ENCODE measurements around the gene SLX4IP. TPM values are rescaled to one million over a fixed set of nuclear protein-coding genes. Genes with fewer than 3 reads are reported as not detected.

SLX4IP gene
- total and polyA plus RNA-seq, 5 donors from 2014 or later = 1.5 to 4.1 (median 2.4) TPM

DNA sequence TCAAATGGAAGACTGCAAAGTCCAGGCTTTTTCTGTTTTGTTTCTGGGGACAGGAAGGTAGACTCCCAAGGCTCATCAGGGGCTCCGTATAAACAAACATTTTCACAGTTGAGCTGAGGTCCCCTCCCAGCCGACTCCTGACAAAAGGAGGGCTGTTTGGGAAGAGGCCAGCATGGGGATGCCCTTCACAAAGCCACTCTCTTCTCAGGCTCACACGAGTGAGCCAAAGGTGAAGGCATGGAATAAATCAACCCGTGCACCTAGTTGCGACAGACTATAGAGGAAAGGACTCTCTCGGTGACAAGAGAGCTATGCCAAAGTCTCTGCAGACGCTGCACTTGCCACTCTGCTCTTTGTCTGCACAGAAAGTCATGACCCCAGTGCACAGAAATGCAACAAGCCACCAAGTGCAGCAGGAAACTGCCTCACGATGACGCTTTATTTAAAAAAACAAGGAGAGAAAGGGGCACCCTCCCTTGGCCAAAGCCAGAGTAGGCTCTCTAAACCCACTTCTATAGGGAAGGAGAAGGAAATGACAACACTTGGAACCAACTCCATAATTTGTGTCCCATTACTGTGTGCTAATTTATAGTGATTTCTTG, 217.7 kb downstream of the SLX4IP start:
- H3K4me1 ChIP-seq (ENCODE audit: control insufficient read depth, insufficient read depth, low read length, poor library complexity, severe bottlenecking) = no peaks in the 10 kb centered on the region
- ATAC-seq (ENCODE audit: low read depth in 2 of 2) = no peak
- H3K36me3 ChIP-seq (ENCODE audit: control insufficient read depth, insufficient read depth, low read length) = no peaks in the 10 kb centered on the region

DNA sequence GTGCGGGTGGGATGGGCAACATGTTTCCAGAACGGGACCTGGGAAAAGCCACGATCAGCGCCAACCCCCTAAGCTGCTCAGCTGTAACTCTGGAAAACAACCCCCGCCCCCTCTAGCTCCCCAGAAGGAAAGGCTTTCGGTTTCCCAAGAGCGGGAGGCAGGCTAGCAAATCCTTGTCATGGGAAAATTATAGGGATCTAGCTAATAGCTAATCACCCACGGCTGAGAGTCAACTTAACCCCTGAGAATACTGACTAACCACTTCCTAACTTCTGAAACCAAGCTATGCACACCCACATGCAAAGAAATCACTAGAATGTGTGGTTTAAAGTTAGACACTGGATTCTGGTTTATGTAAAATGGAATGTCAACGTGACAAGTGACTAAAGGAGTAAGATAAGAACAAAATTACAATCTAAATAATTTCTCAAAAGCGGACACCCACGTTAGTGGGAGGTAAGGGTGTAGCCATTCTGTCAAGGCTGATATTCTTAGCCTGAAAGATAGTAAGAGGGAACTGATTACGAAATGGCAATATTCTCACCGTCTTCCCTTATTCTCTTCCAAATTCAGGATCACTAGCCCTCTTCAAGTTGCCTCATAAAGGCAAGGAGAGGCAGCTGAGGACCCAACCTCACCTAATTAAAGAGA, 218.6 kb downstream of the SLX4IP start:
- H3K36me3 ChIP-seq (ENCODE audit: control insufficient read depth, insufficient read depth, low read length) = no peaks in the 10 kb centered on the region
- H3K27ac Mint-ChIP-seq = no peak overlapping the region
- H3K4me1 Mint-ChIP-seq = no peaks in the 10 kb centered on the region
- H3K36me3 Mint-ChIP-seq = no peaks in the 10 kb centered on the region
- H3K4me3 ChIP-seq (ENCODE audit: low read depth, low read length) = no peak overlapping the region
- H3K27ac ChIP-seq (ENCODE audit: insufficient read depth, low read length, poor library complexity, severe bottlenecking) = no peak overlapping the region
- no peaks in the 10 kb centered on the region for H3K4me1 ChIP-seq (ENCODE audit: control insufficient read depth, insufficient read depth, low read length, poor library complexity, severe bottlenecking)
- ATAC-seq (ENCODE audit: low read depth in 2 of 2) = no peak
- peaks cover 0 to 2% (median 0%) of the 10 kb centered on the region in 7 donors for H3K9me3 Mint-ChIP-seq
- no peak for DNase-seq
- peaks cover 2% of the 10 kb centered on the region for H3K27me3 ChIP-seq (ENCODE audit: control insufficient read depth, insufficient read depth, low read length)
- no peak overlapping the region for H3K4me3 Mint-ChIP-seq
- H3K9me3 ChIP-seq (ENCODE audit: control insufficient read depth in 2 of 2, low read length in 2 of 2) = no peaks in the 10 kb centered on the region
- H3K27me3 Mint-ChIP-seq = peaks cover 14% of the 10 kb centered on the region

More for the DNA sequence above, 217.7 kb downstream of the SLX4IP start:
- Histone ChIP-seq H3K9me3 (ENCODE audit: control insufficient read depth in 2 of 2, low read length in 2 of 2) (no peaks in the 10 kb centered on the region), H3K4me3 (ENCODE audit: low read depth, low read length) (no peak overlapping the region), H3K27ac (ENCODE audit: insufficient read depth, low read length, poor library complexity, severe bottlenecking) (no peak overlapping the region), H3K27me3 (ENCODE audit: control insufficient read depth, insufficient read depth, low read length) (peaks cover 2% of the 10 kb centered on the region)
- H3K9me3 Mint-ChIP-seq = peaks cover 0 to 2% (median 0%) of the 10 kb centered on the region in 7 donors
- H3K27me3 Mint-ChIP-seq = peaks cover 14% of the 10 kb centered on the region
- H3K4me3 Mint-ChIP-seq = no peak overlapping the region
- no peaks in the 10 kb centered on the region for H3K4me1 Mint-ChIP-seq
- DNase-seq = no peak
- H3K36me3 Mint-ChIP-seq = no peaks in the 10 kb centered on the region
- H3K27ac Mint-ChIP-seq = no peak overlapping the region

DNA sequence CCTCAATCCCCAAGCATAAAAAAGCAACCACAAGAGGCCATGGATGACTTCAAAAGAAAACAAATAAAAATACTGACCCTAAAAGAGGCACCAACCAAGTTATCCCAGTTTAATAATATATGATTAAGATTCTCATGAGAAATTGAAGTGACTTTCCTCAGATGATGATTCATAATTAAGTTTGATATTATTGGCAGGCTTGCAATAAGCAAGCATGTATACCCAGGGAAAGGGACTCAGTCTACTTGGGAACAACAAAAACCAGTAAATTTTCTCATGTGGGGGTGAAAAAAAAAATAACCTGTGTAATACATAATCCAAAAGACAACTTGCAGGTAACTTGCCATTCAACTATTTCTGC, 219.1 kb downstream of the SLX4IP start:
- H3K27me3 ChIP-seq (ENCODE audit: control insufficient read depth, insufficient read depth, low read length) = peaks cover 2% of the 10 kb centered on the region
- Mint-ChIP-seq H3K4me1 (no peaks in the 10 kb centered on the region), H3K36me3 (no peaks in the 10 kb centered on the region), H3K27me3 (peaks cover 17% of the 10 kb centered on the region), H3K9me3 (peaks cover 0 to 2% (median 0%) of the 10 kb centered on the region in 7 donors), H3K4me3 (no peak overlapping the region), H3K27ac (no peak overlapping the region)
- no peak overlapping the region for H3K27ac ChIP-seq (ENCODE audit: insufficient read depth, low read length, poor library complexity, severe bottlenecking)
- DNase-seq (no peak), ATAC-seq (ENCODE audit: low read depth in 2 of 2) (no peak)
- no peaks in the 10 kb centered on the region for H3K4me1 ChIP-seq (ENCODE audit: control insufficient read depth, insufficient read depth, low read length, poor library complexity, severe bottlenecking)
- no peaks in the 10 kb centered on the region for H3K9me3 ChIP-seq (ENCODE audit: control insufficient read depth in 2 of 2, low read length in 2 of 2)
- no peaks in the 10 kb centered on the region for H3K36me3 ChIP-seq (ENCODE audit: control insufficient read depth, insufficient read depth, low read length)
- no peak overlapping the region for H3K4me3 ChIP-seq (ENCODE audit: low read depth, low read length)

DNA sequence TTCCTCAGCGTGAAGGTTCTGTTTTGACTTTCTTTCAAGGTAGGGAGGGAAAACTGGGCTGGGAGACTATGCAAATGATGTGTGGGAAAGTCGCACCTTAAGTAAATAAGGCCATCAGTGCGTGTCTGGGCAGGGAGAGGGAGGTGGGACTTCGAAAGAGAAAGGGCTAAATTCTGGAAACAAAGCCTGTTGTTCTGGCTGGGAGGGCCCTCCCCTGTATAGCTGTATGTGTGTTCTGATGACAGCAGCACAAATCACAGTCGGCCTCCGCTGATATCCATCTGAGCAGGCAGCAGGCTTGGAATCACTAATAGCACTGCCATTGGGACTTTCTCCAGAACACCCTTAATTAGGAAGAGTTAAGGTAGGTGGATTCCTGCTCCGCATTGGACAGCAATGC, 219.5 kb downstream of the SLX4IP start:
- Mint-ChIP-seq H3K9me3 (peaks cover 0 to 2% (median 0%) of the 10 kb centered on the region in 7 donors), H3K36me3 (no peaks in the 10 kb centered on the region), H3K27ac (no peak overlapping the region), H3K4me3 (no peak overlapping the region), H3K27me3 (peaks cover 19% of the 10 kb centered on the region), H3K4me1 (no peaks in the 10 kb centered on the region)
- H3K27ac ChIP-seq (ENCODE audit: insufficient read depth, low read length, poor library complexity, severe bottlenecking) = no peak overlapping the region
- no peaks in the 10 kb centered on the region for H3K9me3 ChIP-seq (ENCODE audit: control insufficient read depth in 2 of 2, low read length in 2 of 2)
- no peak for ATAC-seq (ENCODE audit: low read depth in 2 of 2)
- no peak for DNase-seq
- no peaks in the 10 kb centered on the region for H3K36me3 ChIP-seq (ENCODE audit: control insufficient read depth, insufficient read depth, low read length)
- no peak overlapping the region for H3K4me3 ChIP-seq (ENCODE audit: low read depth, low read length)
- H3K4me1 ChIP-seq (ENCODE audit: control insufficient read depth, insufficient read depth, low read length, poor library complexity, severe bottlenecking) = no peaks in the 10 kb centered on the region
- peaks cover 2% of the 10 kb centered on the region for H3K27me3 ChIP-seq (ENCODE audit: control insufficient read depth, insufficient read depth, low read length)

DNA sequence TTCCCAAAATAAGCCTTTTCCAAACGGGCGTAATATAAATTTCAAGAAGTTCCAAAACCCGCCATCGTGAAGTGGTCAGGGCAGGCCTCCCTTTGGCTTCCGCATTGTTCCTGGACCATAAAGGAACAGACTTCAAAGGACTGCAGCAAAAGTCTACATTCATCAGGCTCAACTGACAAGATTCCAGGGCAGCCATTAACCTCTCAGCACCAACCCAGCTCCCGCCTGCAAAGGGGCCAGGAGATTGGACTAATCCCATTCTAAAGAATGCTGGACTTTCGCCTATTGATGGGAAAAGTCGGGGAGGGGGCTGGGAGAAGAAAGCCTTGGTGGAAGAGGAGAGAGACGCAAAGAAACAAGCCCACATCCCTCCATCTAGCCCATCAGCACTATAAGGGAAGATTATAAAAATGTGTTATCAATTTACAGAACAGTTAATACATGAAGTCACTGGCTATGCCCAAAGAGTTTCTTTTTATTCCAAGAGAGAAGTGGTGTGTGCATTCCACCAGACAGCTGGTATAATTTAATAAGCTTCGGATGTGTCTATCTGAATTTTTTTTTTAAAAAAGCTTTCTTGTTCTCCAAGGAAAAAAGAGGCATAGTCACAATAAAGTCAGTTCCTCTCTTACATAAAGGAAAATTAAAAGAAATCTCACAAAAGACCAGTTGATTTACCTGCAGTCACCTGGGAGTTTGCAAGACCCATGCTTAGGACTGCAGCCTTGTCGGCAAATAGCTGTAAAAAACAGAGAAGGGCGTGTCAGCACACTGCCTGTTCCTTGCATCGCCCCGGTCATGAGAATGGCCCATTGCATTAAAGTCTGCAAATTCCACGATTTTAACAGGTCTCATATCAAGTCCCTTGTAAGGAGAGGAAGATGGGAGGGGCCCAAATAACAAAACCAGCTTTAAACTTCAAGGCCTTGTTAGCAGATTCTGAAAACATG, 220.9 kb downstream of the SLX4IP start:
- peaks cover 2% of the 10 kb centered on the region for H3K27me3 ChIP-seq (ENCODE audit: control insufficient read depth, insufficient read depth, low read length)
- ATAC-seq (ENCODE audit: low read depth in 2 of 2) (no peak), DNase-seq (no peak)
- H3K4me1 ChIP-seq (ENCODE audit: control insufficient read depth, insufficient read depth, low read length, poor library complexity, severe bottlenecking) = no peaks in the 10 kb centered on the region
- H3K27me3 Mint-ChIP-seq = peaks cover 19% of the 10 kb centered on the region
- H3K4me1 Mint-ChIP-seq = no peaks in the 10 kb centered on the region
- H3K4me3 ChIP-seq (ENCODE audit: low read depth, low read length) = no peak overlapping the region
- no peak overlapping the region for H3K27ac Mint-ChIP-seq
- H3K9me3 ChIP-seq (ENCODE audit: control insufficient read depth in 2 of 2, low read length in 2 of 2) = no peaks in the 10 kb centered on the region
- peaks cover 0 to 2% (median 0%) of the 10 kb centered on the region in 7 donors for H3K9me3 Mint-ChIP-seq
- H3K36me3 ChIP-seq (ENCODE audit: control insufficient read depth, insufficient read depth, low read length) = no peaks in the 10 kb centered on the region
- no peak overlapping the region for H3K4me3 Mint-ChIP-seq
- no peaks in the 10 kb centered on the region for H3K36me3 Mint-ChIP-seq
- H3K27ac ChIP-seq (ENCODE audit: insufficient read depth, low read length, poor library complexity, severe bottlenecking) = no peak overlapping the region

DNA sequence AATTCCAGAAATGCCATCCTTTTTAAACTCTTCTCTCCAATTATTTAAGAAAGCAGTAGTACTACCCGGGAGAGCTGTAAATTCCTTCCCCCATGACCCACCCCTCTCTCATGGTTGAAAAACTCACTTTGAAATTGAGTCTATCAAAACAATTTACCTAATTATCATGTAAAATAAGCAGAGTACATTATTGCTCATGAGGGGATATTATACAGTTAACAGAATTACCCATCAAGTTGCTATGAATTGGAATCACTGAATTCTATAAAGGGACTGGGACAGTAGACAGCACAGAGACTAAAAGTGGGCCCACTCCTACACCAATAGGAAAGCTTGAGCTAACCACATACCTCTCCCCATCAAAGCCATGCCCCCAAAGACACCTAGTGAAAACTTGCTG, 222.3 kb downstream of the SLX4IP start:
- Mint-ChIP-seq H3K4me3 (no peak overlapping the region), H3K36me3 (no peaks in the 10 kb centered on the region), H3K4me1 (no peaks in the 10 kb centered on the region), H3K27me3 (peaks cover 15% of the 10 kb centered on the region), H3K27ac (no peak overlapping the region), H3K9me3 (peaks cover 0 to 3% (median 0%) of the 10 kb centered on the region in 7 donors)
- Histone ChIP-seq H3K27me3 (ENCODE audit: control insufficient read depth, insufficient read depth, low read length) (peaks cover 6% of the 10 kb centered on the region), H3K4me3 (ENCODE audit: low read depth, low read length) (no peak overlapping the region), H3K27ac (ENCODE audit: insufficient read depth, low read length, poor library complexity, severe bottlenecking) (no peak overlapping the region), H3K36me3 (ENCODE audit: control insufficient read depth, insufficient read depth, low read length) (no peaks in the 10 kb centered on the region), H3K4me1 (ENCODE audit: control insufficient read depth, insufficient read depth, low read length, poor library complexity, severe bottlenecking) (no peaks in the 10 kb centered on the region), H3K9me3 (ENCODE audit: control insufficient read depth in 2 of 2, low read length in 2 of 2) (no peaks in the 10 kb centered on the region)
- DNase-seq (no peak), ATAC-seq (ENCODE audit: low read depth in 2 of 2) (no peak)

DNA sequence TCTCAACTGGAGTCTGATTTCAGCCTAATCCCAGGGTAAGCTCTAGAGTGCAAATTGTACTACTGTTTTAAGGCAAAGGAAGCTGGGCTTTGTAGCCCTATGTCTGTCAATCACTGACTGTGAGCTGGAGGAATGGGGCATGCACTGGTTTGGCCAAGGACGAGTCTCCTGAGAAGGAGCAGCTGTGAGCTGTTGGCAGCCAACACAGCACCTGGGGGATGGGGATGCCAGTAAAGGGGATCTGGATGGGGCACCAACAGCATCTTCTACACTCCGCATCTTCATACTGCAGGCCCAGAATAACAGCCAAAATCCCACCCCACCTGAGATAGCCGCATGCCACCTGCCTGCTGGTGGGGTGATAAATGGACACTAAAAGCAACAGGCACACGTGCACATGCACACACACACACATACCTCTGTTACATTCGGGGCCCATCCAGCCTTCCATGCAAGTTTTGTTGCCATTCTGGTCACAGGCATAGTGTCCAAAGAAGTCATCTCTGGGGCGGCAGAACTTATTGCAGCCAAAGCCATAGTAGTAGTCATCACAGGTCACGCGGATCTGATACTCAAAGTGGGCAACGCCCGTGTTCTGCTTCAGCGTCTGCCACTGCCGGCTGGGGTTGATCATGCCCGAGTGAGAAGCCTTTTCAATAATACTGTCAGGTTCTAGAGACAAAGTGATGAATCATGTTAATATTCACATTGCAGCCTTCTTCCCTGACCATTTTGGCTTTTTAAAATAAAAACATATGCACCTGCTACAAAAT, 223.1 kb downstream of the SLX4IP start:
- peaks cover 10% of the 10 kb centered on the region for H3K27me3 ChIP-seq (ENCODE audit: control insufficient read depth, insufficient read depth, low read length)
- peaks cover 0 to 2% (median 0%) of the 10 kb centered on the region in 7 donors for H3K9me3 Mint-ChIP-seq
- H3K4me3 Mint-ChIP-seq = no peak overlapping the region
- DNase-seq (no peak), ATAC-seq (ENCODE audit: low read depth in 2 of 2) (no peak)
- H3K36me3 ChIP-seq (ENCODE audit: control insufficient read depth, insufficient read depth, low read length) = no peaks in the 10 kb centered on the region
- no peaks in the 10 kb centered on the region for H3K36me3 Mint-ChIP-seq
- no peak overlapping the region for H3K27ac ChIP-seq (ENCODE audit: insufficient read depth, low read length, poor library complexity, severe bottlenecking)
- H3K27me3 Mint-ChIP-seq = peaks cover 23% of the 10 kb centered on the region
- H3K4me3 ChIP-seq (ENCODE audit: low read depth, low read length) = no peak overlapping the region
- no peaks in the 10 kb centered on the region for H3K9me3 ChIP-seq (ENCODE audit: control insufficient read depth in 2 of 2, low read length in 2 of 2)
- H3K4me1 ChIP-seq (ENCODE audit: control insufficient read depth, insufficient read depth, low read length, poor library complexity, severe bottlenecking) = no peaks in the 10 kb centered on the region
- no peak overlapping the region for H3K27ac Mint-ChIP-seq
- no peaks in the 10 kb centered on the region for H3K4me1 Mint-ChIP-seq

Measured in CD4-positive, CD25-positive, alpha-beta regulatory T cell (primary cell).